Measurements from ENCODE around the gene BAZ2B. TPM values are rescaled to one million over a fixed set of nuclear protein-coding genes. Genes with fewer than 3 reads are reported as not detected.

The BAZ2B gene
- total and polyA plus RNA-seq, 4 donors: 43.3 to 174 (median 105) TPM

- H3K4me1 ChIP-seq (ENCODE audit: control insufficient read depth, insufficient read depth, low read length): no peaks in the 10 kb centered on the region
- peaks cover 9% of the 10 kb centered on the region for H3K36me3 ChIP-seq (ENCODE audit: control insufficient read depth, insufficient read depth, low read length)
- no peaks in the 10 kb centered on the region for H3K9me3 ChIP-seq (ENCODE audit: control insufficient read depth, insufficient read depth, low read length)
- H3K4me3 ChIP-seq (ENCODE audit: low read depth, low read length): no peak overlapping the region
- 86% methylated on average over 5 of the region's 8 CpGs for WGBS (ENCODE audit: insufficient coverage)
- no peak for DNase-seq (ENCODE audit: low read depth in 4 of 6, low spot score in 6 of 6)
- no peaks in the 10 kb centered on the region for H3K27me3 ChIP-seq (ENCODE audit: control insufficient read depth, insufficient read depth, low read length)
- no peak overlapping the region for H3K27ac ChIP-seq (ENCODE audit: low read depth, low read length)
Observed at GRCh38 chr2:159356053-159356554, 260.2 kb downstream of the BAZ2B start.

- H3K27ac ChIP-seq (ENCODE audit: low read depth, low read length): no peak overlapping the region
- H3K36me3 ChIP-seq (ENCODE audit: control insufficient read depth, insufficient read depth, low read length): peaks cover 14% of the 10 kb centered on the region
- no peaks in the 10 kb centered on the region for H3K4me1 ChIP-seq (ENCODE audit: control insufficient read depth, insufficient read depth, low read length)
- H3K9me3 ChIP-seq (ENCODE audit: control insufficient read depth, insufficient read depth, low read length): no peaks in the 10 kb centered on the region
- 100% methylated on average over 1 of the region's 3 CpGs for WGBS (ENCODE audit: insufficient coverage)
- H3K4me3 ChIP-seq (ENCODE audit: low read depth, low read length): no peak overlapping the region
- H3K27me3 ChIP-seq (ENCODE audit: control insufficient read depth, insufficient read depth, low read length): no peaks in the 10 kb centered on the region
- no peak for DNase-seq (ENCODE audit: low read depth in 4 of 6, low spot score in 6 of 6)
Observed at GRCh38 chr2:159351977-159352376, 264.4 kb downstream of the BAZ2B start.

GRCh38 chr2:159349674-159350299 is 266.6 kb downstream of the BAZ2B start:
- DNase-seq (ENCODE audit: low read depth in 4 of 6, low spot score in 6 of 6): no peak
- Histone ChIP-seq H3K36me3 (ENCODE audit: control insufficient read depth, insufficient read depth, low read length) (peaks cover 8% of the 10 kb centered on the region), H3K9me3 (ENCODE audit: control insufficient read depth, insufficient read depth, low read length) (no peaks in the 10 kb centered on the region), H3K4me3 (ENCODE audit: low read depth, low read length) (no peak overlapping the region), H3K4me1 (ENCODE audit: control insufficient read depth, insufficient read depth, low read length) (no peaks in the 10 kb centered on the region), H3K27ac (ENCODE audit: low read depth, low read length) (no peak overlapping the region), H3K27me3 (ENCODE audit: control insufficient read depth, insufficient read depth, low read length) (no peaks in the 10 kb centered on the region)
- WGBS (ENCODE audit: insufficient coverage): 93% methylated on average over 2 of the region's 6 CpGs

GRCh38 chr2:159326569-159327255 is 289.6 kb downstream of the BAZ2B start:
- no peak for DNase-seq (ENCODE audit: low read depth in 4 of 6, low spot score in 6 of 6)
- H3K9me3 ChIP-seq (ENCODE audit: control insufficient read depth, insufficient read depth, low read length): no peaks in the 10 kb centered on the region
- H3K4me3 ChIP-seq (ENCODE audit: low read depth, low read length): no peak overlapping the region
- WGBS (ENCODE audit: insufficient coverage): no CpG with 5 or more reads among the region's 5 CpGs
- H3K27ac ChIP-seq (ENCODE audit: low read depth, low read length): no peak overlapping the region
- H3K27me3 ChIP-seq (ENCODE audit: control insufficient read depth, insufficient read depth, low read length): no peaks in the 10 kb centered on the region
- peaks cover 22% of the 10 kb centered on the region for H3K36me3 ChIP-seq (ENCODE audit: control insufficient read depth, insufficient read depth, low read length)
- no peaks in the 10 kb centered on the region for H3K4me1 ChIP-seq (ENCODE audit: control insufficient read depth, insufficient read depth, low read length)

- H3K4me3 ChIP-seq (ENCODE audit: low read depth, low read length): no peak overlapping the region
- no peak for DNase-seq (ENCODE audit: low read depth in 4 of 6, low spot score in 6 of 6)
- no peaks in the 10 kb centered on the region for H3K27me3 ChIP-seq (ENCODE audit: control insufficient read depth, insufficient read depth, low read length)
- no peaks in the 10 kb centered on the region for H3K4me1 ChIP-seq (ENCODE audit: control insufficient read depth, insufficient read depth, low read length)
- no peak overlapping the region for H3K27ac ChIP-seq (ENCODE audit: low read depth, low read length)
- no peaks in the 10 kb centered on the region for H3K9me3 ChIP-seq (ENCODE audit: control insufficient read depth, insufficient read depth, low read length)
- peaks cover 6% of the 10 kb centered on the region for H3K36me3 ChIP-seq (ENCODE audit: control insufficient read depth, insufficient read depth, low read length)
Observed at GRCh38 chr2:159322419-159322818, 293.9 kb downstream of the BAZ2B start.

- no peaks in the 10 kb centered on the region for H3K36me3 ChIP-seq (ENCODE audit: control insufficient read depth, insufficient read depth, low read length)
- H3K27me3 ChIP-seq (ENCODE audit: control insufficient read depth, insufficient read depth, low read length): no peaks in the 10 kb centered on the region
- H3K27ac ChIP-seq (ENCODE audit: low read depth, low read length): no peak overlapping the region
- H3K4me3 ChIP-seq (ENCODE audit: low read depth, low read length): no peak overlapping the region
- H3K9me3 ChIP-seq (ENCODE audit: control insufficient read depth, insufficient read depth, low read length): no peaks in the 10 kb centered on the region
- H3K4me1 ChIP-seq (ENCODE audit: control insufficient read depth, insufficient read depth, low read length): no peaks in the 10 kb centered on the region
- 43% methylated on average over 2 of the region's 3 CpGs for WGBS (ENCODE audit: insufficient coverage)
- no peak for DNase-seq (ENCODE audit: low read depth in 4 of 6, low spot score in 6 of 6)
Observed at GRCh38 chr2:159317392-159318088, 298.8 kb downstream of the BAZ2B start.

GRCh38 chr2:159307942-159308341 is 308.4 kb downstream of the BAZ2B start:
- Histone ChIP-seq H3K27ac (ENCODE audit: low read depth, low read length) (no peak overlapping the region), H3K27me3 (ENCODE audit: control insufficient read depth, insufficient read depth, low read length) (no peaks in the 10 kb centered on the region), H3K36me3 (ENCODE audit: control insufficient read depth, insufficient read depth, low read length) (no peaks in the 10 kb centered on the region), H3K9me3 (ENCODE audit: control insufficient read depth, insufficient read depth, low read length) (no peaks in the 10 kb centered on the region), H3K4me1 (ENCODE audit: control insufficient read depth, insufficient read depth, low read length) (no peaks in the 10 kb centered on the region), H3K4me3 (ENCODE audit: low read depth, low read length) (no peak overlapping the region)
- no peak for DNase-seq (ENCODE audit: low read depth in 4 of 6, low spot score in 6 of 6)

GRCh38 chr2:159300586-159300985 is 315.8 kb downstream of the BAZ2B start:
- Histone ChIP-seq H3K4me3 (ENCODE audit: low read depth, low read length) (no peak overlapping the region), H3K4me1 (ENCODE audit: control insufficient read depth, insufficient read depth, low read length) (no peaks in the 10 kb centered on the region), H3K27ac (ENCODE audit: low read depth, low read length) (no peak overlapping the region), H3K36me3 (ENCODE audit: control insufficient read depth, insufficient read depth, low read length) (no peaks in the 10 kb centered on the region), H3K9me3 (ENCODE audit: control insufficient read depth, insufficient read depth, low read length) (no peaks in the 10 kb centered on the region), H3K27me3 (ENCODE audit: control insufficient read depth, insufficient read depth, low read length) (no peaks in the 10 kb centered on the region)
- no peak for DNase-seq (ENCODE audit: low read depth in 4 of 6, low spot score in 6 of 6)
- WGBS (ENCODE audit: insufficient coverage): no CpG with 5 or more reads among the region's 3 CpGs

GRCh38 chr2:159298967-159299366 is 317.4 kb downstream of the BAZ2B start:
- H3K4me1 ChIP-seq (ENCODE audit: control insufficient read depth, insufficient read depth, low read length): no peaks in the 10 kb centered on the region
- H3K27me3 ChIP-seq (ENCODE audit: control insufficient read depth, insufficient read depth, low read length): no peaks in the 10 kb centered on the region
- H3K27ac ChIP-seq (ENCODE audit: low read depth, low read length): no peak overlapping the region
- H3K4me3 ChIP-seq (ENCODE audit: low read depth, low read length): no peak overlapping the region
- no peaks in the 10 kb centered on the region for H3K9me3 ChIP-seq (ENCODE audit: control insufficient read depth, insufficient read depth, low read length)
- no peaks in the 10 kb centered on the region for H3K36me3 ChIP-seq (ENCODE audit: control insufficient read depth, insufficient read depth, low read length)
- DNase-seq (ENCODE audit: low read depth in 4 of 6, low spot score in 6 of 6): no peak
